Endothelial cell (in vitro differentiated cells): Measurements from ENCODE around the gene KCNJ4. TPM values are rescaled to one million over a fixed set of nuclear protein-coding genes. Genes with fewer than 3 reads are reported as not detected.

Experiments used
- DNase-seq: peaks from one replicate; pipeline ENCODE4 v3.0.0; 2021; ENCODE audit warnings: low spot score
- H3K27ac Mint-ChIP-seq: one replicate; pipeline ENCODE4 v1.8.0; 2021; ENCODE audit warnings: mixed read lengths, inconsistent platforms; ENCODE audit not compliant: unreplicated experiment
- H3K27me3 Mint-ChIP-seq: one replicate; pipeline ENCODE4 v1.8.0; 2021; ENCODE audit warnings: mild to moderate bottlenecking, moderate library complexity, mixed read lengths, inconsistent platforms; ENCODE audit not compliant: unreplicated experiment
- H3K36me3 Mint-ChIP-seq: one replicate; pipeline ENCODE4 v1.8.0; 2021; ENCODE audit warnings: mild to moderate bottlenecking, low read depth, mixed read lengths, inconsistent platforms; ENCODE audit not compliant: unreplicated experiment
- H3K4me1 Mint-ChIP-seq: one replicate; pipeline ENCODE4 v1.8.0; 2021; ENCODE audit warnings: mild to moderate bottlenecking, mixed read lengths, inconsistent platforms; ENCODE audit not compliant: unreplicated experiment
- H3K4me3 Mint-ChIP-seq: one replicate; pipeline ENCODE4 v1.8.0; 2021; ENCODE audit warnings: mild to moderate bottlenecking, mixed read lengths, inconsistent platforms; ENCODE audit not compliant: unreplicated experiment
- H3K9me3 Mint-ChIP-seq: one replicate; pipeline ENCODE4 v1.8.0; 2021; ENCODE audit warnings: mixed read lengths, inconsistent platforms; ENCODE audit not compliant: unreplicated experiment
- CTCF ChIP-seq: fragments of 200-600 bp; sonication (generic); IDR thresholded peaks from one replicate; pipeline ENCODE4 v1.5.0; 2021; ENCODE audit warnings: antibody characterized with exemption; ENCODE audit not compliant: unreplicated experiment
- total RNA-seq: library from RNA; stranded (reverse); fragmentation: NEBNext Ultra II Directional; extraction: Animal tissue kit (Norgen Biotek cat#: 25700); gene quantifications from one replicate; pipeline ENCODE4 v1.2.1, GENCODE V29; 2021; ENCODE audit not compliant: unreplicated experiment

KCNJ4 gene
- total RNA-seq, 1 donor from 2014 or later = 0.21 TPM

- no peak overlapping the region for H3K4me3 Mint-ChIP-seq
- H3K36me3 Mint-ChIP-seq = peaks cover 52% of the 10 kb centered on the region
- H3K9me3 Mint-ChIP-seq = no peaks in the 10 kb centered on the region
These were observed 34.1 kb upstream of the KCNJ4 start for GRCh38 chr22:38489142-38489541.

GRCh38 chr22:38487946-38488345 is 32.9 kb upstream of the KCNJ4 start:
- Mint-ChIP-seq H3K27me3 (peaks cover 4% of the 10 kb centered on the region), H3K4me3 (peak overlapping the region; percentile 27), H3K4me1 (peaks cover 7% of the 10 kb centered on the region), H3K27ac (no peak overlapping the region), H3K36me3 (peaks cover 53% of the 10 kb centered on the region), H3K9me3 (no peaks in the 10 kb centered on the region)
- DNase-seq = no peak
- no peak for TF ChIP-seq CTCF

More at GRCh38 chr22:38489142-38489541, 34.1 kb upstream of the KCNJ4 start:
- no peak for DNase-seq
- peaks cover 4% of the 10 kb centered on the region for H3K27me3 Mint-ChIP-seq
- no peak overlapping the region for H3K27ac Mint-ChIP-seq
- TF ChIP-seq CTCF = no peak
- peaks cover 7% of the 10 kb centered on the region for H3K4me1 Mint-ChIP-seq

GRCh38 chr22:38485783-38486182 is 30.8 kb upstream of the KCNJ4 start:
- Mint-ChIP-seq H3K4me3 (no peak overlapping the region), H3K36me3 (peaks cover 58% of the 10 kb centered on the region), H3K9me3 (no peaks in the 10 kb centered on the region), H3K27me3 (peaks cover 4% of the 10 kb centered on the region), H3K4me1 (peaks cover 6% of the 10 kb centered on the region), H3K27ac (no peak overlapping the region)
- no peak for TF ChIP-seq CTCF
- no peak for DNase-seq

- DNase-seq = no peak
- Mint-ChIP-seq H3K4me3 (peak overlapping the region; percentile 33), H3K27ac (no peak overlapping the region), H3K27me3 (peaks cover 4% of the 10 kb centered on the region), H3K9me3 (no peaks in the 10 kb centered on the region), H3K4me1 (peaks cover 3% of the 10 kb centered on the region), H3K36me3 (peaks cover 46% of the 10 kb centered on the region)
- no peak for TF ChIP-seq CTCF
These were observed 29.2 kb upstream of the KCNJ4 start for GRCh38 chr22:38484244-38484643.

- DNase-seq = no peak
- Mint-ChIP-seq H3K27ac (no peak overlapping the region), H3K27me3 (peaks cover 2% of the 10 kb centered on the region), H3K9me3 (no peaks in the 10 kb centered on the region), H3K36me3 (peaks cover 36% of the 10 kb centered on the region), H3K4me3 (no peak overlapping the region), H3K4me1 (peaks cover under 1% of the 10 kb centered on the region)
- no peak for TF ChIP-seq CTCF
These were observed 27.8 kb upstream of the KCNJ4 start for GRCh38 chr22:38482662-38483308.
